Activated CD8-positive, alpha-beta T cell treated with anti-CD3 and anti-CD28 coated beads for 36 hours (primary cell): Measurements from ENCODE around the gene NRXN3. TPM values are rescaled to one million over a fixed set of nuclear protein-coding genes. Genes with fewer than 3 reads are reported as not detected.

ENCODE experiments used
- ATAC-seq: fragments of 200-7000 bp; cut with Tn5 transposase; one replicate; pipeline ENCODE4 v1.10.0; 2021; ENCODE audit warnings: mild to moderate bottlenecking, moderate library complexity
- CTCF ChIA-PET: fragments of 350-600 bp; sonication (Branson Sonifier 250); formaldehyde crosslinking; loops from one replicate; lab custom pipeline; 2021; ENCODE audit warnings: antibody characterized with exemption; lab: Charles Lee
- POLR2A ChIA-PET: fragments of 350-600 bp; sonication (Branson Sonifier 250); formaldehyde crosslinking; loops from one replicate; lab custom pipeline; 2021; ENCODE audit warnings: antibody characterized with exemption; lab: Charles Lee
- DNase-seq: peaks from one replicate; pipeline ENCODE4 v3.0.0-alpha.2; 2020
- H3K27ac Mint-ChIP-seq: one replicate; pipeline ENCODE4 v1.8.0; 2021; ENCODE audit warnings: mild to moderate bottlenecking, mixed read lengths
- H3K27me3 Mint-ChIP-seq: one replicate; pipeline ENCODE4 v1.8.0; 2021; ENCODE audit warnings: mixed read lengths
- H3K36me3 Mint-ChIP-seq: one replicate; pipeline ENCODE4 v1.8.0; 2021; ENCODE audit warnings: low read depth, mixed read lengths
- H3K4me1 Mint-ChIP-seq: one replicate; pipeline ENCODE4 v1.8.0; 2021; ENCODE audit warnings: low read depth, mixed read lengths
- H3K4me3 Mint-ChIP-seq: one replicate; pipeline ENCODE4 v1.8.0; 2021; ENCODE audit warnings: mild to moderate bottlenecking, moderate library complexity, mixed read lengths
- H3K9me3 Mint-ChIP-seq: one replicate; pipeline ENCODE4 v1.8.0; 2021; ENCODE audit warnings: mixed read lengths
- CTCF ChIP-seq: fragments of 200-600 bp; IDR thresholded peaks from one replicate; pipeline ENCODE4 v1.8.0; 2022; ENCODE audit warnings: antibody characterized with exemption, mild to moderate bottlenecking
- intact Hi-C: fragments of 100-400 bp; cut with micrococcal nuclease; formaldehyde crosslinking; loops from one replicate; pipeline ENCODE4 v1.10.0; 2022
- total RNA-seq, 2 experiments: library from RNA; stranded (reverse); gene quantifications; one replicate each; pipeline ENCODE4 v1.2.3, GENCODE V29; 2021

The NRXN3 gene
- total RNA-seq, 2 experiments from 2014 or later, result not detected

GRCh38 chr14:78141590-78141989 is 28.6 kb upstream of the NRXN3 start:
- no peak for TF ChIP-seq CTCF
- H3K36me3 Mint-ChIP-seq, result no peaks in the 10 kb centered on the region
- H3K4me1 Mint-ChIP-seq, result no peaks in the 10 kb centered on the region
- ChIA-PET POLR2A (no interaction called here), CTCF (interaction anchor here (0.6 kb wide), 1 partner anchor 104 kb away, joined by 3 read pairs; no protein-coding TSS in a partner anchor)
- no peak for ATAC-seq
- H3K4me3 Mint-ChIP-seq, result no peak overlapping the region
- no peak overlapping the region for H3K27ac Mint-ChIP-seq
- DNase-seq, result no peak
- H3K9me3 Mint-ChIP-seq, result no peaks in the 10 kb centered on the region
- peaks cover 5% of the 10 kb centered on the region for H3K27me3 Mint-ChIP-seq
- intact Hi-C loops, result no loop called here

- H3K9me3 Mint-ChIP-seq, result no peaks in the 10 kb centered on the region
- H3K27me3 Mint-ChIP-seq, result peaks cover 4% of the 10 kb centered on the region
- H3K4me1 Mint-ChIP-seq, result no peaks in the 10 kb centered on the region
- no peak overlapping the region for H3K27ac Mint-ChIP-seq
- ATAC-seq (no peak), DNase-seq (no peak)
- TF ChIP-seq CTCF, result no peak
- intact Hi-C loops, result no loop called here
- CTCF ChIA-PET, result no interaction called here
- POLR2A ChIA-PET, result no interaction called here
- no peak overlapping the region for H3K4me3 Mint-ChIP-seq
- no peaks in the 10 kb centered on the region for H3K36me3 Mint-ChIP-seq
Measured at GRCh38 chr14:78142998-78143397, 27.2 kb upstream of the NRXN3 start.

- peak; percentile 12 for DNase-seq
- no peaks in the 10 kb centered on the region for H3K9me3 Mint-ChIP-seq
- POLR2A ChIA-PET, result no interaction called here
- H3K4me3 Mint-ChIP-seq, result no peak overlapping the region
- CTCF ChIA-PET, result no interaction called here
- TF ChIP-seq CTCF, result no peak
- ATAC-seq, result no peak
- peaks cover 4% of the 10 kb centered on the region for H3K27me3 Mint-ChIP-seq
- no peaks in the 10 kb centered on the region for H3K36me3 Mint-ChIP-seq
- intact Hi-C loops, result no loop called here
- no peaks in the 10 kb centered on the region for H3K4me1 Mint-ChIP-seq
- no peak overlapping the region for H3K27ac Mint-ChIP-seq
Measured at GRCh38 chr14:78143489-78144145, 26.6 kb upstream of the NRXN3 start.

GRCh38 chr14:78152201-78153063 is 17.7 kb upstream of the NRXN3 start:
- TF ChIP-seq CTCF, result no peak
- intact Hi-C loops, result no loop called here

GRCh38 chr14:78153064-78153341 is 17.2 kb upstream of the NRXN3 start:
- H3K9me3 Mint-ChIP-seq, result no peaks in the 10 kb centered on the region
- DNase-seq, result no peak
- CTCF ChIA-PET, result no interaction called here
- ATAC-seq, result no peak
- H3K27me3 Mint-ChIP-seq, result peaks cover 9% of the 10 kb centered on the region
- intact Hi-C loops, result no loop called here
- no peak overlapping the region for H3K27ac Mint-ChIP-seq
- POLR2A ChIA-PET, result no interaction called here
- H3K36me3 Mint-ChIP-seq, result no peaks in the 10 kb centered on the region
- no peaks in the 10 kb centered on the region for H3K4me1 Mint-ChIP-seq
- TF ChIP-seq CTCF, result no peak
- no peak overlapping the region for H3K4me3 Mint-ChIP-seq

More at GRCh38 chr14:78152201-78153063, 17.7 kb upstream of the NRXN3 start:
- no peak for DNase-seq
- Mint-ChIP-seq H3K36me3 (no peaks in the 10 kb centered on the region), H3K27ac (no peak overlapping the region), H3K9me3 (no peaks in the 10 kb centered on the region), H3K27me3 (peaks cover 9% of the 10 kb centered on the region), H3K4me1 (no peaks in the 10 kb centered on the region), H3K4me3 (no peak overlapping the region)
- POLR2A ChIA-PET, result no interaction called here
- CTCF ChIA-PET, result no interaction called here
- ATAC-seq, result no peak
